Ascending aorta (tissue), 2 donors: ENCODE data around the gene PSME1. TPM values are rescaled to one million over a fixed set of nuclear protein-coding genes. Genes with fewer than 3 reads are reported as not detected.
"Not testable (repeated sequence)": the region's sequence is repeated elsewhere in the genome, so short reads cannot be mapped to it uniquely, and the experiment has no call there.

Source experiments
- DNase-seq, 2 donors: peaks; one replicate each; pipeline ENCODE4 v3.0.0-alpha.2; 2019; ENCODE audit warnings: low spot score in 2 of 2
- H3K27ac ChIP-seq, 2 donors: fragments of 200-600 bp; sonication (generic); one replicate each; pipeline ENCODE4 v1.5.1; 2016 to 2017; ENCODE audit warnings: mild to moderate bottlenecking in 1 of 2
- H3K27me3 ChIP-seq: fragments of 200-600 bp; sonication (generic); one replicate; pipeline ENCODE4 v1.5.1; 2017
- H3K36me3 ChIP-seq, 2 donors: fragments of 200-600 bp; sonication (generic); one replicate each; pipeline ENCODE4 v1.5.1; 2016
- H3K4me1 ChIP-seq, 2 donors: fragments of 200-600 bp; sonication (generic); one replicate each; pipeline ENCODE4 v1.5.1; 2016 to 2017; ENCODE audit warnings: mild to moderate bottlenecking in 1 of 2
- H3K4me3 ChIP-seq, 2 donors: fragments of 200-600 bp; sonication (generic); one replicate each; pipeline ENCODE4 v1.5.1; 2016 to 2017; ENCODE audit warnings: mild to moderate bottlenecking in 1 of 2
- H3K9me3 ChIP-seq, 2 donors: fragments of 200-600 bp; sonication (generic); one replicate each; pipeline ENCODE4 v1.5.1; 2016
- CTCF ChIP-seq, 3 experiments: fragments of 200-600 bp in 2 of 3; fragments of 450-650 bp in 1 of 3; sonication (generic) in 2 of 3; IDR thresholded peaks; one replicate each; pipeline ENCODE4 v1.5.1; 2016 to 2019; ENCODE audit warnings: antibody characterized with exemption in 3 of 3, mild to moderate bottlenecking in 1 of 3, moderate library complexity in 1 of 3
- intact Hi-C: fragments of 100-400 bp; cut with DNase I; formaldehyde crosslinking; loops from one replicate; pipeline ENCODE4 v1.15.1; 2023
- total RNA-seq: library from RNA; depleted of rRNA; stranded (reverse); fragments of >200 nt; gene quantifications from one replicate; pipeline ENCODE4 v1.1.0, GENCODE V29; 2016

The PSME1 gene
- total RNA-seq, 1 donor from 2014 or later: 55.5 TPM

GRCh38 chr14:24100197-24100981 lies 35.6 kb upstream of the PSME1 start:
- Histone ChIP-seq H3K27ac (no peak overlapping the region), H3K4me1 (no peaks in the 10 kb centered on the region), H3K36me3 (peaks cover 10 to 18% of the 10 kb centered on the region in 2 donors), H3K27me3 (no peaks in the 10 kb centered on the region), H3K4me3 (no peak overlapping the region), H3K9me3 (no peaks in the 10 kb centered on the region)
- no peak for TF ChIP-seq CTCF (IDR thresholded peaks at IDR 0.05)
- intact Hi-C loops: no loop called here
- DNase-seq: no peak

- H3K27me3 ChIP-seq: no peaks in the 10 kb centered on the region
- no peaks in the 10 kb centered on the region for H3K4me1 ChIP-seq
- H3K27ac ChIP-seq: no peak overlapping the region
- no peak for TF ChIP-seq CTCF (IDR thresholded peaks at IDR 0.05)
- intact Hi-C loops: no loop called here
- no peak overlapping the region for H3K4me3 ChIP-seq
- peaks cover 10 to 18% of the 10 kb centered on the region in 2 donors for H3K36me3 ChIP-seq
- no peaks in the 10 kb centered on the region for H3K9me3 ChIP-seq
- no peak for DNase-seq
These were observed 35.0 kb upstream of the PSME1 start for GRCh38 chr14:24100982-24101494.

GRCh38 chr14:24102357-24103048 lies 33.5 kb upstream of the PSME1 start:
- intact Hi-C loops: no loop called here
- no peak overlapping the region for H3K4me3 ChIP-seq
- DNase-seq: no peak
- no peaks in the 10 kb centered on the region for H3K27me3 ChIP-seq
- H3K27ac ChIP-seq: no peak overlapping the region
- H3K36me3 ChIP-seq: peaks cover 10 to 18% of the 10 kb centered on the region in 2 donors
- no peaks in the 10 kb centered on the region for H3K4me1 ChIP-seq
- no peak for TF ChIP-seq CTCF (IDR thresholded peaks at IDR 0.05)
- H3K9me3 ChIP-seq: no peaks in the 10 kb centered on the region

GRCh38 chr14:24103451-24103850 lies 32.5 kb upstream of the PSME1 start:
- Histone ChIP-seq H3K9me3 (no peaks in the 10 kb centered on the region), H3K36me3 (peaks cover 10 to 18% of the 10 kb centered on the region in 2 donors), H3K4me3 (no peak overlapping the region), H3K27ac (no peak overlapping the region), H3K4me1 (no peaks in the 10 kb centered on the region), H3K27me3 (no peaks in the 10 kb centered on the region)
- intact Hi-C loops: no loop called here
- no peak for DNase-seq
- no peak for TF ChIP-seq CTCF (IDR thresholded peaks at IDR 0.05)

- H3K4me1 ChIP-seq, DNase-seq, intact Hi-C loops, H3K9me3 ChIP-seq, H3K27me3 ChIP-seq, H3K27ac ChIP-seq, H3K4me3 ChIP-seq: not testable (repeated sequence)
- H3K36me3 ChIP-seq: peaks cover 6 to 13% of the 10 kb centered on the region in 2 donors
These were observed 30.3 kb upstream of the PSME1 start for GRCh38 chr14:24105609-24106239.
